ENCODE results near the gene NAGLU.
A peak's percentile ranks its signal among the peaks of the same experiment; 100 is the strongest.

Gene NAGLU

DNA sequence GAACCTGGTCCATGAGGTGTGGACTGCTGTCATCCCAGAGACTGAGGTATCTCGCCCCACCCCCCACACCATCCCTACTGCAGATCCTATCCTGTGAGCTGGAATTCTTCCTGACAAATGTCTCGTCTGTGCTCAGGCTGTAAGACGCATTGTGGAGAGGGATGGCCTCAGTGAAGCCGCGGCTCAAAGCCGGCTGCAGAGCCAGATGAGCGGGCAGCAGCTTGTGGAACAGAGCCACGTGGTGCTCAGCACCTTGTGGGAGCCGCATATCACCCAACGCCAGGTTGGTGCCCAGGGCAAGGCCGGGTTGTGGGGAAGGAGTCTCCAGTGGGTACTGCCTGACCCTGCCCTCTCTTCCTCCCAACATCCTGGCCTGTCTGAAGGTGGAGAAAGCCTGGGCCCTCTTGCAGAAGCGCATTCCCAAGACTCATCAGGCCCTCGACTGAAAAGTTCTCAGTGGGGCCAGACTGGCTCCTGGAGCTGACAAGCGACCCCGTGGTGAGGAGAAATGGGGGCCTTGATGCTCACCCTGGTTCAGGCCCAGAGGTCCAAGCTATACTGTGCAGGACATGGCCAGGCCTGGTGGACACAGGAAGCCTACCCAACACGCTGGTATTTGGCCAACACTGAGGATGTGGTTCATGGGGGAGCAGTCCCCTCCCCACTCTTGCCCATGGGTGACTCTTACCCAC is 29.6 kb downstream of the NAGLU start:
- no peak for DNase-seq (ENCODE audit: low read depth)

- DNase-seq (ENCODE audit: low read depth): no peak
These were observed 30.3 kb downstream of the NAGLU start for GRCh38 chr17:42566215-42566882.

DNA sequence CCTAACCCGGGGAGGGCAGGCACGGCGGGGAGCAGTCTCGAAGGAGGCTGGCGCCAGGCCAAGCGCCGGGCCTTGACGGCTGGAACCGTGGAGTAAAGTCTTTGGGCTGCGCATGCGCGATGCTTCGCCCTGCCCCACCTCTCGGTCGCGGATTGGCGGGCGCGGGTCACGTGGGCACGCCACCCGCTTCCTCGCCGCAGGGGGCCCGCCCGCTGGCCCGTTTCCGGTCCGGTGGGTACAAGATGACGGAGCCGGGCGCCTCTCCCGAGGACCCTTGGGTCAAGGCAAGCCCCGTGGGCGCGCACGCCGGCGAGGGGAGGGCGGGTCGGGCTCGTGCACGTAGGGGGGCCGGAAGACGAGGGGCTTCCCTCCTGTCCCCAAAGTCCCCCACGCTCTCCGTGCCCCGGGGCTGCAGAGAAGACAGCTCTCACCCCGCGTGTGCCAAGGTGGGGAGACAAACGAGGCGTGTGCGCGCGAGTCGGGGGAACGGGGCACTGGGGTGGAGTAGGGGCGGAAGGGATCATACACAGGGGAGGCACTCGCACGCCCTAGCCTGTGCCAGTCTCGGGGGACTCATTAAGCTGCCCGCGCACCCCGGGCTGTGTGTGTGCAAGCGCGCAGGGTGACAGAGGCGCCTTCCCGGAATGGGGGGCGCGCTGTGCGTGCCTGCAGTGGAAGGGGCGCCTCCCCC is 31.0 kb downstream of the NAGLU start, which contains the start of gene MLX:
Gene MLX, plus strand, starts transcription at position 218 of the 691 bp plus-strand sequence. Its CDS starts 25 bp downstream, at position 243.
- peak; percentile 84 for DNase-seq (ENCODE audit: low read depth)

DNA sequence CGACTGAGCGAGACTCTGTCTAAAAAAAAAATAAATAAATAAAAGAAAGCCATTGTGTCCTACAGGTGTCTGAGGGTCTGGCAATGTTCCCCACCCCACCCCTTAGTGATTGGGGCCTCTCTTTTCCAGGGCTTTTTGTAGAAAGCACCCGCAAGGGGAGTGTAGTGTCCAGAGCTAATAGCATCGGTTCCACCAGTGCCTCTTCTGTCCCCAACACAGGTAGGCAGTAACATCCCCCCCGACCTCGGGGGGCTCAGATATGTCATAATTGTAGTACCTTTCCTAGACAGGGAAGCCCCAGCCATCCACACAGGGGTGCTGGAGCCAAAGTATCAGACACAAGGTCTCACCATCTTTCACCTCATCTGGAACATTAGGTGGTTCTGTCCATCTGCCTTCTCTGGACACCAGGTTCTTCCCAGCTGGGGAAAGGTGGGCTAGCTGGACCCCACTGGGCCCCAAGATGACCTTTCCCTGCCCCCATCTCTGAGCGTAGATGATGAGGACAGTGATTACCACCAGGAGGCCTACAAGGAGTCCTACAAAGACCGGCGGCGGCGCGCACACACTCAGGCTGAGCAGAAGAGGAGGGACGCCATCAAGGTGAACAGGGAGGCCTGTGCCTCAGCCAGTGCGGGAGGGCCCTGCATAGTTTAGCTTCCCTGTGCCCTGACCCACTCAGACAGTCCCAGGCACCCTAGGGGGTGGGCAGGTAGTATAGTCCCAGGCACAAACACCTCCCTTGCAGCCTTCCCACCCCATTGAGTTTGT is 32.5 kb downstream of the NAGLU start:
- no peak for DNase-seq (ENCODE audit: low read depth)

DNA sequence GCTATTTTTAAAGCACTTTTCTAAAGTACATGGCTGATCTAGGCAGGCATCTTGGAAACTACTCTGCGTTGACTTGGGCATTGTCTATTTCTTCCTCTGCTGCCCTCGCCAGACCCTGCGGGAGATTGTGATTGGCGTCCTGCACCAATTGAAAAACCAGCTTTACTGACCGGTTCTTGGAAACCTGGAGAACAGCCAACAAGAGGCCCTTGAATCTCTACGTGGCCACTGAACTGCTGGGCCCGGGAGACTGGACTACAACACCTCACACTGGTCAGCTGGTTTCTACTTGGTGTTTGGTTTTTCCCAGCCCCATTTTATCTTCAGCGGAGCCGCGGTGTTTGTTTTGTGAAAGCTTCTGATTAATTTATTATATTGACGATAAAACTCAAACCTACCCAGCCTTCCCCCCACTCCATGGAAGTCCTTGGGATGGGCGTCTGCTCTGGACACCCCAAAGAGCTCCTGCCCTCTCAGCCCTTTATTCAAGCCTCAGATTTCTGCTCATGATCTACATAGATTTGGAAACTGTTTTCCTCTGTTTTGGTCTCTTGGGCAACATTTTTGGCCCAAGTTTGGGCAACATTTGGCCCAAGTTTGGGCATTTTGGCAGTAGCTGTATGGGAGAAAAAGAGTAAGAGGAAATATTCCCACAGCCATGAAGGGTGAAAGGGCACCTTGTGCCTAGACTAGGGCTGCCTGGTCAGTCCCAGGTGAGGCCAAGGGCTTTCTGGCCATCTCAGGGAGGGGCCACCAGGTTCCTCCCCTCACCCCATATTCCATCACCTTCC is 35.6 kb downstream of the NAGLU start:
- DNase-seq (ENCODE audit: low read depth): no peak

- DNase-seq (ENCODE audit: low read depth): no peak
These were observed 37.1 kb downstream of the NAGLU start for GRCh38 chr17:42573095-42573494.

DNA sequence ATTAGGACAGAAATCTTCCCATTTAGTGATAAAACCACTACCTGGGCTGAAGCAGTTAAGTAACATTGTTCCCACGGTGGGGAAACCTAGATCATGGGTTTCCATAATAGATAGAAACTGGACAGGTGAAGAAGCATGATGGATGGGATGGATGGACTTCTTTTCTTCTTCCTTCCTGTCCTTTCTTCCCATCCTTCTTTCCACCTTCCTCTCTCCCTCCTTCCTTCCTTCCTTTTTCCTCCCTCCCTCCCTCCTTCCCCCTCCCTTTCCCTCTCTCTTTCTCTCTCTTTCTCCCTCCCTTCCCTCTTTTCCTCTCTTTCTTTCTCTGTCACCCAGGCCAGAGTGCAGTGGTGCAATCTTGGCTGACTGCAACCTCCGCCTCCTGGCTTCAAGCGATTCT is 38.4 kb downstream of the NAGLU start:
- DNase-seq (ENCODE audit: low read depth): no peak

DNA sequence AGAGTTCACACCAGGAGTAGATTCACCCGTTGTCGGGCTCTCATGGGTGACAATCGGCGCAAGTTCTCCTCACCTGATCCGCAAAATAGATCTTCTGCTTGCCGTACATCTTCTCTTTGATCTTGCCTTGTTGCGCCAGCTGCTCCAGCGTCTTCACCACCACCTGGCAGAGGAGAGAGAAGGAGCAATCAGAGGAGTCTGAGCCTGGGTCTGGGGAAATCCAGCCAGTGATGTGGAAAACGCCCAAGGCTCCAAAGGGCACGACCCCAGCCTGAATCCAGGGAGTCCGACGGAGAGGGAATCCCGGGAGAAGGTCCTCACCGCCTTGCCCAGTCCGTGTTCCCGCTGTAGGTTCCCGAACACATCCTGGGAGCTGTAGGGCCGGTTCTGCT is 41.1 kb downstream of the NAGLU start:
- no peak for DNase-seq (ENCODE audit: low read depth)

DNA sequence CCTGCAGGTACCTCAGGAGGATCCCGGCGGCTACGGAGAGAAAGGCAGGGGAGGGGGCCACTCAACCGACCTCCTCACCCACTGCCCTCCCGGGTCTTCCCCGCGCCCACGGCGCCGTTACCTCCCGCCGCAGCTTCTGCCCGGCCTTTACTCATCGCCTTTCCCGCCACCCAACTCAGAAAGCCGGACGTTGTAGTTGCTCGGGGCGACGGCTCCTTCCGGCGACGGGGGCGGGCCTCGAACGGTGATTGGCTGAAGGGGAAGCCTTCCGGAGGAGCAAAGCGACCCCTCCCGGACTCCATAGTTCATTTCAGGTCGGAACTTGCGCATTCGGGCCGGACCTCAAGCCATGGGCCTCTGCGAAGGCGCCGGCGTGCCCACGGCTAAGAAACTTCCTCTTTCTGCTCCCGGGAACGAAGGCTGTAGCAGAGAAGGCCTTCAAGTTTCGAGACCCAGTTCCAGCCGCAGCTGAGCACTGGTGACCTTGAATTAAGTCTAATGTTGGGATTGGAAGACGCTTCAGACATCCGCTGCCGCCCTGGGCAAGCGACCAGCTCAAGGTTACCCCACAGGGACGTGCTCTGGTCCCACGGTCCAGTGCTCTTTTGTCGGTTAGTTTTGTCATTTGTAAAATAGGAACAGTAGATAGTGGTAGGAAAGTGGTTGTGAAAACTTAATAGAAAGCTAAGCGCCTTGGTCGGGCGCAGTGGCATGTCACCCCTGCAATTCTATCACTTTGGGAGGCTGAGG is 41.7 kb downstream of the NAGLU start, which contains the start of gene PSMC3IP:
Gene PSMC3IP, minus strand, starts transcription at position 198 of the 750 bp plus-strand sequence. Its CDS starts 43 bp downstream, at position 155.
- peak; percentile 87 for DNase-seq (ENCODE audit: low read depth)

DNA sequence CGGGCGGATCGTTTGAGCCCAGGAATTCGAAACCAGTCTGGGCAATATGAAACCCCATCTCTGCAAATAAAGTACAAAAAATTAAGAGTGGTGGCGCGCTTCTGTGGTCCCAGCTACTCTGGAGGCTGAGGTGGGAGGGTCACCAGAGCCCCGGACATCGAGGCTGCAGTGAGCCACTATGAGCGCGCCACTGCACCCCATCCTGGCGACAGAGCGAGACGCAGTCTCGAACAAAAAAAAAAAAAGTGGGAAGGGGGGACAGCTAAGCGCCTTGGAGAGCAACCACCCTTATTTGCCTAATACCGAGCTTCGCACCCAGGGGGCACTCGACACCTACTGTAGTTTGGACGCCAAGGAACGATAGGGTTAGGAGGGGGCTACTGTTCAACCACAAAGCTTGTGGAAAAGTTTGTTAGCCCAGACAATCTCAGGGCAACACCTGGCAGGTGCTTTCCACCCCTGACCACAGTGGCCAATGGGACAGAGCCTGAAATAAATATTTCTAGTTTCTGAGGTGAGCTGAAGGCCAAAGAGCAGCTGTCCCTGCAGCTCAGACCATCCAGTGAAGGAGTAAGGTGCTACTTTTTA is 42.3 kb downstream of the NAGLU start:
- peak; percentile 57 for DNase-seq (ENCODE audit: low read depth)

DNA sequence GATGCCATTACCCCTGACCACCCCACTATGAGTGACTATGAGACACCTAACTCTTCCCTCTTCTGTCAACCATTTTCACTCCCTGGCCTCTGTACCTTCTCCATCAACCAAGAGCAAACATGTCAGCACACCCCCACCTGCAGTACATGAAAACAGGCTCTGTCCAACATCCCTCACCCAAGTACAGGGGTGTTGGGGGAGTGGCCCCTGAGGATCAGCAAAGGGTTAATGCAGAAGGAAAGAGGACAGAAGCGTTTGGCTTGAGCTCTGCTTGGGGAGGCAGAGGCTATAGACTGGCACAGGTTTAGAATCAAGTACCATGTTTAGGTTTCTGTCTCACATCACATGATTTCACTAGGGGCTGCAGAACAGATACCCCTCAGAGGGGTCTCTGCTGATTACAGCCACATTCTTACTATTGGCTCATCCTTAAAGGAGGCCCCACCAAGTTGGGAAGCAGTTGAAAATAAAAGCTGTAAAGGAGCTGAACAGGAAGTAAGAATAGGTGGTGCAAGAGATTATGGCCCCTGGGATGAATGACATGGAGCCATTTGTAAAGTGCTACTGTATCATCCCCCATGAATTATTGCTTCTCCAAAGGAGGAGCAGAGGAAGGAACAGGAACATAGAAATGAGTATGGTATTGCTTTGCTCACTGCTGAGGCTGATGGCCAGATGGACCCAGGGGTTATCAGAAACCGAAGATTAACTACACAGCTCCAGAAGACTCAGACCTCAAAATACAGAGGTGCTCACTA is 43.9 kb downstream of the NAGLU start:
- no peak for DNase-seq (ENCODE audit: low read depth)

GRCh38 chr17:42581744-42582270 is 45.8 kb downstream of the NAGLU start:
- DNase-seq (ENCODE audit: low read depth): no peak

DNA sequence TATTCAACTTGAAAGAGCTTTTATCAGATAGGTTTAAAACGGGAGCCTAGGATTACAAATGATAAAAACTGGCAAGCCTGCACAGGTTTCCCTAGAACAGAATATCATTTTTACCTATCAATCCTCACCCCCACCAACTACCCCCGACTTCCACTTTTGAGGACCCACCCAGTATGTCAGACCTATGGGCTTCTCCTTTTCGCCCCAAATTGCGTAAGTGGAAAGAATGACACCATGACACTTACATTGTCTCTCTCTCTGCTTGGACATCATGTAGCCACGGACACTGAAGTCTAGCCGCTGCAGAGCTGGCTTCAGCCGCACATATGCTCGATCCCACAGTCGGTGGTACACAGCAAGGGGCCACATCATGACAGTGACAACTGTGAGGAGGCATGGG is 48.8 kb downstream of the NAGLU start:
- DNase-seq (ENCODE audit: low read depth): no peak

DNA sequence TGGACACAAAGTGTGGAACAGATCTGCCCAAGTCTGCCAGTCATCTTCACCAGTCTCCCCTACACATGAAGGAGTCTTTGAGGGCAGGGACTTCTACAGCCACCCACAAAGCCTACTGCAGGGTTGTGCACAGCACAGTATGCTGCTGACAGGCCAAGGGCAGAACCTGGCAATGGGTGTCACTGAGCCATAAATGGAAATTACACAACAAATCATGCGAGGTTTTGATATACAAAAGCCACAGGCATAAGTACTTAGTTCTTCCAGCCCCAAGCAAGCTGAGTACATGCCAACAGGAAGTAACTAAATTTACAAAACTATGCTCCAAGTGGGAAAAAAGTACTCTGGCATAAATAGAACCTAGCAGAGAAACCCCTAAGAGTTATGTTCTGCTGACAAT is 49.3 kb downstream of the NAGLU start:
- DNase-seq (ENCODE audit: low read depth): no peak

- DNase-seq (ENCODE audit: low read depth): no peak
These were observed 50.6 kb downstream of the NAGLU start for GRCh38 chr17:42586514-42587230.

DNA sequence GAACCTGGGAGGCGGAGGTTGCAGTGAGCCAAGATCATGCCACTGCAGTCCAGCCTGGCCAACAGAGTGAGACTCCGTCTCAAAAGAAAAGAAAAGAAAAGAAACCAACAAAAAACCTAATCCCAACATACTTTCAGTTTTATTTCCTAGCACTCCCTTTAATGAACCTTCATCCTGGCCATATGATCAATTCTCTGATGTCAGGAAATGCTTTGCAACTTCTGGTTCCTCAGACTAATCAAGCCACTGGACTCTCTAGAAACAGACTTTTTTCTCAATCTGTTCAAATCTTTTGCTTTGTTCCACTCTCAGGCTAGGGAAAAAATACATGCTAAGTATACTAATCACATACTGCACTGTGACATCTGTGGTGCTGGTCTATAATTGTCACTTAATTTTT is 54.8 kb downstream of the NAGLU start:
- no peak for DNase-seq (ENCODE audit: low read depth)

DNA sequence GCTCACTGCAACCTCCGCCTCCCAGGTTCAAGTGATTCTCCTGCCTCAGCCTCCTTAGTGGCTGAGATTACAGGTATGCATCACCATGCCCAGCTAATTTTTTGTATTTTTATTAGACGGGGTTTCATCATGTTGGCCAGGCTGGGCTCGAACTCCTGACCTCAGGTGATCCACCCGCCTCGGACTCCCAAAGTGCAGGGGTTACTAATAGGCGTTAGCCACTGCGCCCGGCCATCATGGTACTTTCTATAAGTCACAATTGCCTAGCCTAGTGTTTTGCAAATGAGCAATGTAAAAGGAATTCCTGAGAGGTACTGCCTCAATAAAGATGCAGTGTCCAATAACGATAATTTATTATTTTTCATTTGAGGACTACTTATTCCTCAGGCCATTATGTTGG is 55.4 kb downstream of the NAGLU start:
- no peak for DNase-seq (ENCODE audit: low read depth)
